DMS53 treated with DMSO at 0.1 percent for 48 hours (cell line): ENCODE measurements around the gene DAZAP1.
"Not testable (repeated sequence)": the region's sequence is repeated elsewhere in the genome, so short reads cannot be mapped to it uniquely, and the experiment has no call there.

Source experiments
- DNase-seq: peaks from one replicate; lab custom pipeline; 2025; ENCODE audit not compliant: unreplicated experiment; lab: John Stamatoyannopoulos, UW

The DAZAP1 gene

DNA sequence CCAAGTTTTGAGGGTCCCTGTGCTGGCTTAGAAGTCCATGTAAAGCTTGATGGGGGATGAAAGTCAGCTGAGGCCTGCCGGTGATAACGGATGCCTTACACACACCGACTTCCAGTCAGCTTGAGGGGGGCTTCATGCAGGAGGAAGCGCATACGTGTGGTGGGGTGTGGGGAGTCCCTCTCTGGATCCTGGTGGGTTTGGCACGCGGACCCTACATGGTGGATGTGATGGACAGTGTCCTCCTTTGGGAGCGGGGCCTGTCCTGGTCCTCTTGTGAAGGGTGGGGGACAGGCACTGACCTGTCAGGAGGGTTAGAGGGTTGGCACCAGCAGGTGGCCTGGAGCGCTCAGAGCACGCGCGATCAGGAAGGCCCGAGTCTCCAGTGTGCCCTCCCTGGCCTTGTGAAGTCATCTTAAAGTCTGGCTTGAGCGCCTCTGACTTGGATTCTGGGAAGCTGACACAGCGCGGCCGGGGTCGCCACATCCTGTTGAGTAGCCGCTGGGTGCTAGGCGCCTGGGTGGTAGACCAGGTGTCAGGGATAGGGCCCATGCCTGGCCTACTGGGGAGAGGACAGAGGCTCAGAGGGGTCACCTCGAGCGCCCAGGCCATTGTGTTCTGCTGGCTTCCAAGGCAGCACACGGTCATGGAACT is 2.9 kb downstream of the DAZAP1 start:
- no peak for DNase-seq

DNA sequence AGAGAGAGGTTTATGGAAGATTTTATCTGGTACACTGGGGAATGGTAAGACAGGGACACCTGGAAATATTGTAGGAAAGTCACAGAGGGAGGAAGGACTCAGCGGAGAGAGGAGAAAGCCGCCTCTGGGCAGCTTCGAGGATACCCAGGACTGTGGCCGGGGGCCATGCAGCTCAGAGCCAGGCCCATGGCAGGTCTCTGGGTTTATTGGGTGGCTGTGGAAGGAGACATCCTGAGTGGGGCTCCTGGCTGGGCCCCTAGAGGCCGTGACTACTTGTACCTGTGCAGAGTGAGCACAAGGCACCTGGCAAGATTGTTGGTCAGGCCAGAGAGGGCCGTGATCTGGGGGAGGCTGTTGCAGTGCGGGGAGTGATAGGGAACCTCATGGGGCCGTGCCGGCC is 3.4 kb downstream of the DAZAP1 start:
- no peak for DNase-seq

DNA sequence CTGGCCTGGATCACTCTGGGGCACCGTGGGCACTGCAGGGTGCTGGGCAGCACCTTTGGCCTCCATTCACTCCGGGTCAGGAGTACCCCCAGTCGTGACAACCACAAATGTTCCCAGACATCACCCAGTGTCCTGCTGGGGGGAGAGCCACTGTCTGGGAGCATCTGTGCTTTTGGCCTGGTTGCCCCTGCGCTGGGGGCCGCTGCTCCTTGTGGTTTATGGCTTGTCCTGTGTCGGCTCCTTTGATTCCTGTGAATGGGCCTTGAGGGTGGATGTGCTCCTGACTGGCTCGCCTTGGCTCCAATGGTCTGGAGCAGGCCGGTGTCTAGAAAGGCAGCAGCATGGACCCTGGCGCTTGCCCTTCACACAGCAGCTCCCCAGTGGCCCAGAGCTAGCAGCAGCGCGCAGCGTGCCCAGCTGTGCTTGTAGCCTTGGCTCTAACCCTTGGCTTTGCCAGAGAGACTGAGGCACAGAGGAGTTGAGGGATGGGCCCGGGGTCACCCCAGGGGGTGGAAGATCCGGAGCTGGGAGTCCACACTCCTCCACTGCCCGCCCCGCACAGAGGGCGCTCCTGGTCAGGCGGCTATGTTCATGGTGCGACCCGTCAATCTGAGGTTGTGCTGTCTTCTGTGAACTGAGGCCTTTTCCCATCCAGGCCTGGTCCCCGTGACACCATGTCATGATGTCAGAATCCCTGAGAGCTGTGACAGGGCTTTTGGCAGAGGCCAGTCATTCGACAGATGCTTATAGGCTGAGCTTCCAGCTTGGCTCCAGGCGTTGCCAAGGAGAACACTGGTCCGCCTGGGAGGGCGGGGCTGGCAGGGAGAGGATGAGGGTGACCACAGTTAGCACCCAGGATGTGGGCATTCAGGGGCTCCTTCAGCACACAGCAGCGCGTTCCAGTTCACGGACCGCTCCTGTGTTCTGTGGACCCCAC is 4.1 kb downstream of the DAZAP1 start:
- DNase-seq, result no peak

DNA sequence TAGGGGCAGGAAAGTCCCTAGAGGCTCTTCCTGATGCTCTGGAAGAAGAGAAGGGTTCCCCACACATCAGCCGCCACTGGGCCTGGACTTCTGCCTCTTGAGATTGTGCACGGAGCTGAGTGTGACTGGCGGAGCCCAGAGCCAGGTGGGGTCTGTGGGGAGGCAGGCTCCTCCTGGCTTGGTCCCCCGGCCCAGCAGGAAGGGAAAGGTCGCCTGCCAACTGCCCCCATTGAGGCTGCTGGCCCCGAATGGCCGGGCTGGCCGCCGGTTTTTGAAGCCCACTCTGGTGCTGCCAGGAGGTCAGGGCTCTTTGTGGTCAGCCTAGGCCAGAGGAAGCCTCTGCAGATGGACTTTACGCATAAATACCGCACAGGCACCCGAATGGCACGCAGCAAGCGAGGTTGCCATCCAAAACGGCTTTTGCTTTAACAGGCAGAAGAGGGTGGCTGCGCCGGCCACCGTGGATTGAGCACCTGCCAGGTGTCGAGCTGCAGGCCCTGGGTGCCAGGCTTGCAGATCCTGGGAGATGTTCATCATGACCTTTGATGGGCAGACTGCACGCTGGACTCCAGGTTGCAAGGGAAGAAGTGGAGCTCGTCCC is 5.0 kb downstream of the DAZAP1 start:
- DNase-seq, result no peak

DNA sequence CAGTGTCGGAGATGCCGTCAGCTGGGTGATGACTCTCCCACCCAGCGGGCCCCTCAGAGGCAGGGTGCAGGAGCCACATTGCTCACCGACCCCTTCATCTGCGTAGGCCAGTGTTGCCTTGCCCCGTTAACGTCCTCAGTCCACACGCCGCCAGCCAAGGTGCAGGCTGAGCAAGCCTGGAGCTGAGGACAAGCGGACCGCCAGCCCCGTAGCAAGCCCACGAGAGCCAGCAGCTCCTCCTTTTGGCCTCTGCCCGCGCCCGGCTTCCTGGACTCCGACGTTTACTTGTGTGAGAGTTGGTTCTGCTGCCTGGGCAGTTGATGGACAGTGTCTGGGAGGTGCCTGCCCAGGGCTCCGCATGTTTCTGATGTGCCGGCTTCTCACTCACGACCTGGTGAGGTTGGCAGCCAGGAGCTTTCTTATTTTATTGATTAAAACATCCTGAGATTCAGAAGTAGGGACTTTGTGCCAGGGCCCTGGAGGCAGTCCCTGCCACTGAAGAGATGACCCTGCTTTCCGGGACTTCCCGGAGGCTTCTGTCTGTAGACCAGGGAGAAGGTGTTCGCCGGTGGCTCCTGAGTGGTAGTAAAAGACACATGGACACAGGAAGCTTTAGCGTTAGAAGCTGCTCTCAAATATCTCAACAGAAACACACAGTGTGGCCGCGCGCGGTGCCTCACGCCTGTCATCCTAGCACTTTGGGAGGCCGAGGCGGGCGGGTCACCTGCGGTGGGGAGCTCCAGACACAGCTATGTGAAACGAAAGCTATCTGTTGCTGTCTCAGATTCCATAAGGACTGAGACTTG is 5.8 kb downstream of the DAZAP1 start:
- DNase-seq, result no peak

DNA sequence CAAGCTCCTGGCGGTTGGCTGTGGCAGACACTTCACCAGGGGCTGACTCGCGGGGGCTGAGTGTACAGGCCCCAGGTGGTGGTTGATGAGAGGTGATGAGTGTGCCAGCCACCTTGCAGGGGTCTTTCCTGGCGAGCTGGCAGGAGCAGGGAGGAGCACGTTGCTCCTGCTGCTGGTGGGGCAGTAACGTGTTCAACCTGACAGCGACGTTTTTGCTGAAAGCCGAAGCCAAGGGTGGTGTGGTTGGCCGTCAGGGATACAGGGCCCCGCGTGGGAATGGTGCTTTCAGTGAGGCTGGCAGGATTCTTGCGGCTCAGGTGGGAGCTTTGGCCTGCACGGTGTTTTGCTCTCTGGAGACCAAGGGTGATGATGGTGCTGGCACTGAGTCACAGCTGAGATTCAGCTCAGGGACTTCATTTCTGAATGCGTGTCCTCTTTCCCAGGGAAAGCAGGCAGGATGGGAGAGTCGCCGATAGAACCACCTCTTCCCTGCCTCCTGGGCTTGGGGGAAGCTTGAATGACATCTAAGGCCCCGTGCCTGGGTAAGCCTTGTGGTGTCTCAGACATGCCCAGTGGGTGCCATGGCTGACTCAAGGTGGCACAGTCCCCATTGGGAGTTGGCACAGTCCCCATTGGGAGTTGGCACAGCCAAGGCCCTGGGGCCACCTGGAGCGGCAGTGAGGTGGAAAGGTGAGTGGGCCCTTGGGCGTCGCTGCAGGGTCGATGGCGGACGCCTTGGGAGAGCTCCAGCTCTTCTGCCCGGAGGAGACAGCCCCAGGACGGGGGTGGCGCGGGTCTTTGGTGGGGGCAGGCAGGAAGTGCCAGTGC is 8.8 kb downstream of the DAZAP1 start:
- DNase-seq, result no peak

DNA sequence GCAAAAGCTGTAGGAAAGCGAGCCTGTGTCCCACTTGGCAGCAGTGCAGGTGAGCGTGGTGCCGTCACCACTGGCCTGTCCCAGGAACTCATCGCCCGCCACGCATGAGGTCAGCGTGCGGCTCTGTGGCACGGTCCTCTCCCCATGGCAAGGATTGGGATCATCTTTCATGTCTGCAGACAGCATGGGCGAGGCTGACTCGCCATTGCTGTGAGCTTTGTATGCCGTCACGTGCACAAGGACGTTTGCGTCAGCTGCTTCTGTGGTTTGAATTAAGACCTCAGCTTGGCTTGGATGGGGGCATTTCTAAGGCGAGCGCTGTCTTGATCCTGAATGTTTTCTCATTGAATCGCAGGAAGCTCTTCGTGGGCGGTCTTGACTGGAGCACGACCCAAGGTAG is 9.8 kb downstream of the DAZAP1 start:
- no peak for DNase-seq

DNA sequence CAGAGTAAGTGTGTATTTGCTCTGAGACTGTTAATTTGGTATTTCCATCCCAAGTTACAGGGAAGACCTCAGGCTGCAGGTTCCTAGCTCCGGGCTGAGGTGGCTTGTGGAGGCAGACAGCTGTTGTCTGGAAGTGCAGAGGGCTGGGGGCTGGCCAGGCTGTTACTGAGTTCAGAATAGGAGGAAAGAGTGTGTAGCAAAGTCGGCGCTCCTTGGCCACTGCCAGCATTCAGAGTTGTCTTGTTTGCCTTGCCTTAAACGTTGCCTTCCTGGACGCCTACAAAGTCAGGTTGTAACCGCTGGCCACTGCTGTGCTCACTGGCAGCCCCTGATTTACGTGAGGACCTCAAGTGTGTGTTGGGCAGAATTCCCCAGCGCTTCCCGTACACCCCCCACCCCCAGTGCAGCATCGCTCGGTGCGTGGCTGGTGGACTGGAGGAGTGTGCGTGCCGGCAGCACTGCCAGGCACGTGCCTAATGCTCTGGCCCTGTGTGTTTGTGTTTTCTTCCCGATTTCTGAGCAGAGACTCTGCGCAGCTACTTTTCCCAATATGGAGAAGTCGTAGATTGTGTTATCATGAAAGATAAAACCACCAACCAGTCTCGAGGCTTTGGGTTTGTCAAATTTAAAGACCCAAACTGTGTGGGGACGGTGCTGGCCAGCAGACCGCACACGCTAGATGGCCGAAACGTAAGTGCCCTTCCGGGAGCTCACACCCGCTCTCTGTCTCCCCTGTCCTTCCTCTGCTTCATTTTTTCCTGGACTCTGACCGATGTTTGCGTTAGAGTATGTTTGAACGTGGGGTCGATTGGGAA is 10.5 kb downstream of the DAZAP1 start:
- no peak for DNase-seq

DNA sequence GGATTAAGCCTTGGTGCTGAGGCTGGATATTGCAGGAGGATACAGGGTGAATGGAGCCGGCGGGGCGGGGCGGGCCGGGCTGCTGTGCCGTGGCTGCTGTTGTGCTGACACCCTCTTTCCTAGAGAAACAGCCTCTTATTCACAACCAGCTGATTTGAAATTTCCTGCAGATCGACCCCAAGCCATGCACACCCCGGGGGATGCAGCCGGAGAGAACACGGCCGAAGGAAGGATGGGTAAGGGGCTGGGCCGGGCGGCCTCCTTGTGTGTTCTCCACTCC is 11.1 kb downstream of the DAZAP1 start:
- DNase-seq, result no peak

DNA sequence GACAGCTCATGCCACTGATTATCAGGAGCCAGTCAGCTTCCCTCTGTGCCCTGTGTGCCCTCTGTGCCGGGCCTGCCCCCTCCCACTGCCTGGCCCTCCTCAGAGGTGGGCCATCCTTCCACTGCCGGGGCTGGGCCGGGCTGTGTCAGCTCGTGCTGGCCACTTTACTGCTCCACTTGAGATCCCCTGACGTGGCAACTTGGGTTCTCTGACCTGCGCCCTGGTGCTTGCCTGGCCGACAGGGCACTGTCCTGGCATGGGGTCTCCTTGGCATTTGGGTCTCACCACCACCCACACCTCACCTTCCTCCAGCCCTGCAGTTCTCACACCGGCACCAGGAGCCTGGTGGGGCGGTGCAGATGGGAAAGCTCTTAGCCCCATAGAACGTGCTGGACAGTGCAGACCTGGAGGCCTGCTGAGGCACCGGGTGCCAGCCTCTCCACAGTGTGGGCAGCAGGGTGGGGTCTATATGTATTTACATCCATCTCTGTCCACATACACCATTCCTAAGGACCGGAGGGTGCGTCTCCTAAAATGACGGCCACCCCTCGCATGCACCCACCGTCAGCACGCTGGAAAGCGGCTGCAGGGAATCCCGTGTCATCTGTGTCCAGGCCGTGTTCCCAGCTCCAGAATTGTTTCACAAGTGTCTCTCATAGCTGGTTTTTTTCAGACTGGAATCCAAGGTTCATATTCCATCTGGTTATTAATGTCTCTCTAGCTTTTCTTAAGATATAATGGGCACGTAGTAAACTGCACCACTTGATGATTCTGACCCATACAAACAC is 11.8 kb downstream of the DAZAP1 start:
- DNase-seq, result no peak

DNA sequence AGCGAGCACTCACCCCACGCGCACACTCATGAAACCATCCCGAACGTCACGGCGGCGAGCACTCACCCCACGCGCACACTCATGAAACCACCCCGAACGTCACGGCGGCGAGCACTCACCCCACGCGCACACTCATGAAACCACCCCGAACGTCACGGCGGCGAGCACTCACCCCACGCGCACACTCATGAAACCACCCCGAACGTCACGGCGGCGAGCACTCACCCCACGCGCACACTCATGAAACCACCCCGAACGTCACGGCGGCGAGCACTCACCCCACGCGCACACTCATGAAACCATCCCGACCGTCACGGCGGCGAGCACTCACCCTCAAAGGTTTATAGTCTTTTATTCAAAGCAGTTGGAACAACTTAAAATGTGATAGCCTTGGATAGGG is 12.7 kb downstream of the DAZAP1 start:
- not testable (repeated sequence) for DNase-seq

DNA sequence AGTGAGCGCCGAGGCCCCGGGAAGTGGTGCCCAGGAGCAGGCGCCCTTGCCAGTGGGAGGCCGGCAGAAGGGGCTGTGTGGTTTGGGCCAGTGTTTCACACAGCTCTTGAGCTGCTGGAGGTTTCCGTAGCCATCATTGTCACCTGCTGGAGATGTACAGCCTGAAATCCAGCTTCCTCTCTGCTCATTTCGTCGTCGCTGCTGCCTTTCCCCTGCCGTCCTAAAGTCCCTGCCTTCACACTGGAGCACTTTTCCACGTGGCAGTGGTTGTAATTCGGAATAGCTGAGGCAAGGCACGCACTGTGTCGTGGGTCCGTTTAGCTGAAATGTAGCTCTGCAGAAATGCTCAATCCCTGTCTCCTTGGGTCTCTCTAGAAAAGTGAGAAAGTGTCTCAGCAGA is 13.2 kb downstream of the DAZAP1 start:
- DNase-seq, result no peak

DNA sequence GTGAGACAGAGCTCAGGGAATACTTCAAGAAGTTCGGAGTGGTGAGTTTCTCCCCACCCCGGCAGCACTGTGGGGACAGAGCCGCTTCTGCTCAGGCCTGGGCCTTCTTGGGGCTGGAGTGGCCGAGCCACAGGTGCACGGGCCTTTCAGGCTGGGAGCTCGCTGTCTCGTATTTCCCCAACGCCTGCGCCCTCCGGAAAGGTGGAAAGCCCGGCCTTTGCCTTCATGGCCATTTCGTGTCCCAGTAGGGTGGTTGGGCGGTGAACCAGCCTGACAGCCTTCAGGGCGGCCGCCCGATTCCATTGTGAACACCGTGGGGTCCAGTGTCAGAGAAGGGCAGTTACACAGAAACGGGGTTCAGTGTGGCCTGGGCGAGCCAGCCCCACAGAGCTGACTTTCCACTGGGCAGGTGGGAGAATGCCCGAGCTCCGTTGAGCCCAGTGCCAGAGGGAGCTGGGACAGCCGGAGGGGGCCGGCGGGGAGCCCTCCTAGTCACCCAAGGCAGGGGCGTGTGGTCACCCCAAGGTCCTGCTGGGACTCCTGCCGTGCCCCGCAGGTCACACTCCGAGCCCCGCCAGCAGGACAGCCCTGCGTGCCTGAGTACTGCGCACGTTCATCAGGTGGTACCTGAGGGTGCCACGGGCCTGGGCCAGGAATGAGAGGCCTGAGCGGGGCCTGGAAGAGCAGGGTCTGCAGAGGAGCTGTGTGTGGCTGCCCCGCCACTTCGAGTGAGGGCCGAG is 14.0 kb downstream of the DAZAP1 start:
- no peak for DNase-seq

DNA sequence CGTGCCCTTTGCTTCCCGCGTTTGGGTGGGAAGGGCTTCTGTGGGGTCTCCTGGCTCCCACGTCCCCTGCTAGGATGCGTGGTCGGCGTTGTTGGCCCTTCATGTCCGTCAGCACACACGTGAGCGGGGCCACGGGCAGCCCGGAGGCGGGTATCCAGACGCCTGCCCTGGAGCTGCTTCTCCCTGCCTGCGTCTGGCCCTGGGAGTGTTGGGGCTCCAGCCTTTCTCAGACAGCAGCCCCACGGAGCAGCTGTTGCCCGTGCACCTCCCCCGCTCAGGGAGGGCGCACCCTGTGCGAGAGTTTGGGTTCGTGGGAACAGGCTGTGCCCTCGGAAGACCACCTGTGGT is 14.5 kb downstream of the DAZAP1 start:
- no peak for DNase-seq

DNA sequence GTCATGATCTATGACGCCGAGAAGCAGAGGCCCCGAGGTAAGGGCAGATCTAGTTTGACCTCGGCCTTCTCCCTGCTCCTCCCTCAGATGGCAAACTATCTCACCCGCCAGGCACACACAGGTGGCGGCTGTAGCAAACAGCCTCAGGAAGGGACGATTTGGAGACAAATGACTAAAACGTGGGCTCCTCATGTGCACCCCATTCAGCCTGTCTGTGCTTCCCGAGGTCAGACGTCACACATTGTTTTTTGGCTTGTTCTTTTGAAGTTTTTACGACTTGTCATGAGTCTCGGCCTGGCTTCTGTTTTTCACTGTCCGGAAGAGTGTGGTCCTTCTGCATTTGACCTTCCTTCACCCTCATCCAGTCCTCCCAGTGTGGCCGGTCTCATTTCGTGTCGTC is 15.0 kb downstream of the DAZAP1 start:
- DNase-seq, result no peak

DNA sequence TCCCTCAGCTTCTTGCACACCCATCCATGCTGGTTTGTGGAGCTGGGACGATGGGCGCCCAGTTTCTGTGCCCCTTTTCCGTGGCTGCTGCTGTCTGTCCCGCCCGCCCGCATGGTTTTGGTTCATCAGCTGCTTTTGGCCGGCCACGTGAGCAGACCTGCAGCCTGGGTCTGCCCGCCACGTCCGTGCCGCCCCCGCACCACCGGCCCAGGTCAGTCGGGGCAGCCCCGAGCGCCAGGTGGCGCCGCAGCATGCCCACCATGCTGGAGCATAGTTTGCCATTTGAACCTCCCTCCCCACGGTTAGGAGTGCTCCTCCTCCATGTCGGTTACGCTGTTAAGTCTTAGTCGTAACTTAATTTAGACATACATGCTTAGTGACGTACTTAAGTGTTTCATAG is 15.6 kb downstream of the DAZAP1 start:
- no peak for DNase-seq

DNA sequence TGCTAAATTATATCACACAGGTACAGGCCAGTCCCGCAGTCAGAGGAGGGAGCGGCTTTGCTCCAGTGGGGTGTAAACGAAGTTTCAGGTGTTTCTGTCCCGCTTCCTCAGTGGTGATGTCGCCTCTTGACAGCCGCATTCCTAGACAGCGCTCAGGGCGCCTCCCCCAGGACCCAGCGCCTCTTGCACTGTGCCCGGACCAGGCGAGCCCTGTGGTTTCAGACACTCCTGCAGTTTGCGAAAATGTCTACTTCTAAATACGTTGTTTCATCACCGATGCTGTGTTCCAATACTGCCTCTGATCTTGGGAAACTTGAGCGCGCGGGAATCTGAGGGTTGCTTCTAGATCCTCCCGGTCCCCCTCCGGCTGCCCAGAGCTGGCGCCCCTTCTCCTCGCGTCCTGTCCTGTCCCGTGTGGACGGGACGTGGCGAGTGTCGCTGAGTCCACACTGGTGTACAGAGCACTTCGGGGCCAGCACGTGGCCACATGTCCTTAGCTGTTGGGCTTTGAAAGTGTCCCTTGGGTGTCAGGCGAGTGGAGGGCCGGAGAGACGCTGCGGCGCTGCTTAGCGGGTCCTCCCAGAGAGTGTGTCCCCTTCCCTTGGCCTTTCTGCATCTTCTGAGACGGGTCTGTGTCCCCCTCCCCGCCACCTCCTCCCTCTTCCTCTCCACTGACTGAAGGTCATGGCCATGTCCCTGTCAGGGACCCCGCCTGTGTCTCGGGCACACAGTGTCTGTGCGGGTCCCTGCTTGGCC is 16.2 kb downstream of the DAZAP1 start:
- DNase-seq, result no peak
